GM23248 (cell line): ENCODE data around the gene PNLDC1. TPM values are rescaled to one million over a fixed set of nuclear protein-coding genes. Genes with fewer than 3 reads are reported as not detected.
"Not testable (repeated sequence)": the region's sequence is repeated elsewhere in the genome, so short reads cannot be mapped to it uniquely, and the experiment has no call there.

ENCODE experiments used
- DNase-seq: peaks from one replicate; pipeline ENCODE4 v3.0.0-alpha.2; 2015
- H2AFZ ChIP-seq: fragments of 200-600 bp; sonication (generic); 2 replicates; pipeline ENCODE4 v1.6.1; 2016; ENCODE audit warnings: antibody characterized with exemption
- H3F3A ChIP-seq: fragments of 200-600 bp; sonication (generic); 2 replicates; pipeline ENCODE4 v1.6.1; 2016; ENCODE audit warnings: mild to moderate bottlenecking, antibody characterized with exemption, mixed run types; ENCODE audit not compliant: insufficient read depth
- H3K27ac ChIP-seq: fragments of 200-600 bp; sonication (generic); 2 replicates; pipeline ENCODE4 v1.5.1; 2016; ENCODE audit warnings: mild to moderate bottlenecking
- H3K27me3 ChIP-seq: fragments of 200-600 bp; sonication (generic); replicated peaks from 2 replicates; pipeline ENCODE4 v1.6.1; 2016; ENCODE audit warnings: mild to moderate bottlenecking; ENCODE audit not compliant: insufficient read depth
- H3K36me3 ChIP-seq: fragments of 200-600 bp; sonication (generic); 2 replicates; pipeline ENCODE4 v1.6.1; 2016; ENCODE audit warnings: low read depth, mild to moderate bottlenecking
- H3K4me1 ChIP-seq: fragments of 200-600 bp; sonication (generic); 2 replicates; pipeline ENCODE4 v1.6.1; 2016; ENCODE audit warnings: mild to moderate bottlenecking; ENCODE audit not compliant: insufficient read depth
- H3K4me2 ChIP-seq: fragments of 200-600 bp; sonication (generic); one replicate; pipeline ENCODE4 v1.6.1; 2016; ENCODE audit warnings: mild to moderate bottlenecking; ENCODE audit not compliant: unreplicated experiment
- H3K4me3 ChIP-seq: fragments of 200-600 bp; sonication (generic); 2 replicates; pipeline ENCODE4 v1.5.1; 2016; ENCODE audit warnings: mild to moderate bottlenecking
- H3K79me2 ChIP-seq: fragments of 200-600 bp; sonication (generic); 2 replicates; pipeline ENCODE4 v1.6.1; 2016; ENCODE audit warnings: mild to moderate bottlenecking; ENCODE audit not compliant: insufficient read depth
- H3K9ac ChIP-seq: fragments of 200-600 bp; sonication (generic); 2 replicates; pipeline ENCODE4 v1.6.1; 2016; ENCODE audit warnings: mild to moderate bottlenecking
- H3K9me2 ChIP-seq: fragments of 200-600 bp; sonication (generic); 2 replicates; pipeline ENCODE4 v1.6.1; 2016; ENCODE audit warnings: mixed run types, mild to moderate bottlenecking, moderate library complexity; ENCODE audit not compliant: insufficient read depth
- H3K9me3 ChIP-seq: fragments of 200-600 bp; sonication (generic); one replicate; pipeline ENCODE4 v1.6.1; 2017; ENCODE audit warnings: low read depth
- H4K20me1 ChIP-seq: fragments of 200-600 bp; sonication (generic); 2 replicates; pipeline ENCODE4 v1.6.0; 2016; ENCODE audit not compliant: insufficient read depth
- EZH2 ChIP-seq: fragments of 200-600 bp; sonication (generic); IDR thresholded peaks from 2 replicates; pipeline ENCODE4 v1.6.1; 2018; ENCODE audit warnings: antibody characterized with exemption, mild to moderate bottlenecking; ENCODE audit not compliant: insufficient read depth, poor library complexity, severe bottlenecking
- EZH2phosphoT487 ChIP-seq: fragments of 200-600 bp; sonication (generic); IDR thresholded peaks from 2 replicates; pipeline ENCODE4 v1.6.1; 2018; ENCODE audit warnings: antibody characterized with exemption, moderate library complexity, mild to moderate bottlenecking, low read depth; ENCODE audit not compliant: insufficient read depth
- WGBS, 2 experiments: methylation state at CpG; one replicate each; pipeline ENCODE4 v1.1.6; 2015 to 2017; ENCODE audit warnings: low lambda C conversion rate in 2 of 2, low coverage in 1 of 2; ENCODE audit errors: missing lambda C conversion rate in 2 of 2; 5-methylcytosine and 5-hydroxymethylcytosine counted together
- in situ Hi-C: fragments of 300-500 bp; cut with MboI; formaldehyde crosslinking; loops from 2 replicates; pipeline ENCODE4 v1.15.0; 2020
- polyA plus RNA-seq: library from polyadenylated mRNA; unstranded; fragments of >200 nt; fragmentation: Nextera tagmentation; extraction: Ambion mirVana; gene quantifications from 2 replicates; pipeline ENCODE4 v1.2.1, GENCODE V29; 2016
- total RNA-seq: library from RNA; depleted of rRNA; stranded (reverse); fragments of >200 nt; shearing (Covaris generic); gene quantifications from 2 replicates; pipeline ENCODE4 v1.2.3, GENCODE V29; 2014

The PNLDC1 gene
- total and polyA plus RNA-seq, 2 experiments from 2014 or later = not detected

GRCh38 chr6:159790149-159790955 is 9.7 kb upstream of the PNLDC1 start, which contains the start of gene MRPL18:
MRPL18 (plus strand) TSS chr6:159790467; CDS start chr6:159790588, 121 bp downstream.
- H3K9me3 ChIP-seq = no peaks in the 10 kb centered on the region
- TF ChIP-seq EZH2phosphoT487 = no peak
- TF ChIP-seq EZH2 = no peak
- peaks cover 87% of the 10 kb centered on the region for H3K79me2 ChIP-seq
- in situ Hi-C loops = no loop called here
- WGBS, 2 experiments = 1% methylated on average over 56 of the region's 56 CpGs
- peaks cover 9% of the 10 kb centered on the region; the same call in 1 of the 2 replicates for H4K20me1 ChIP-seq
- H2AFZ ChIP-seq = peak within 1 kb of the TSS; percentile 90
- H3K9ac ChIP-seq = peak within 1 kb of the TSS; percentile 89
- peaks cover 46% of the 10 kb centered on the region for H3K36me3 ChIP-seq
- peak within 1 kb of the TSS; percentile 89 for H3K4me2 ChIP-seq
- H3K9me2 ChIP-seq = no peaks in the 10 kb centered on the region
- peak; percentile 97 for DNase-seq
- H3K27ac ChIP-seq = peak within 1 kb of the TSS; percentile 75
- peak within 1 kb of the TSS; percentile 89 for H3K4me3 ChIP-seq
- no peaks in the 10 kb centered on the region for H3K27me3 ChIP-seq
- 0 out of 2 replicates have a peak, but pooled peaks cover 5% of the 10 kb centered on the region for H3F3A ChIP-seq
- peaks cover 42% of the 10 kb centered on the region for H3K4me1 ChIP-seq

GRCh38 chr6:159790956-159791598 is 9.0 kb upstream of the PNLDC1 start:
- Histone ChIP-seq H3K36me3 (peaks cover 39% of the 10 kb centered on the region), H3K9me3 (no peaks in the 10 kb centered on the region), H2AFZ (peak overlapping the region; percentile 90), H4K20me1 (peaks cover 9% of the 10 kb centered on the region; the same call in 1 of the 2 replicates), H3K4me2 (peak overlapping the region; percentile 88), H3K27me3 (no peaks in the 10 kb centered on the region), H3K27ac (peak overlapping the region; percentile 75), H3K9me2 (no peaks in the 10 kb centered on the region), H3K4me3 (peak overlapping the region; percentile 89), H3K79me2 (peaks cover 87% of the 10 kb centered on the region), H3F3A (no peaks in the 10 kb centered on the region), H3K4me1 (peaks cover 38% of the 10 kb centered on the region), H3K9ac (peak overlapping the region; percentile 84)
- in situ Hi-C loops = no loop called here
- WGBS, 2 experiments = 7% methylated on average over 18 of the region's 18 CpGs
- TF ChIP-seq EZH2phosphoT487 (no peak), EZH2 (no peak)
- peak; percentile 20 for DNase-seq

DNA sequence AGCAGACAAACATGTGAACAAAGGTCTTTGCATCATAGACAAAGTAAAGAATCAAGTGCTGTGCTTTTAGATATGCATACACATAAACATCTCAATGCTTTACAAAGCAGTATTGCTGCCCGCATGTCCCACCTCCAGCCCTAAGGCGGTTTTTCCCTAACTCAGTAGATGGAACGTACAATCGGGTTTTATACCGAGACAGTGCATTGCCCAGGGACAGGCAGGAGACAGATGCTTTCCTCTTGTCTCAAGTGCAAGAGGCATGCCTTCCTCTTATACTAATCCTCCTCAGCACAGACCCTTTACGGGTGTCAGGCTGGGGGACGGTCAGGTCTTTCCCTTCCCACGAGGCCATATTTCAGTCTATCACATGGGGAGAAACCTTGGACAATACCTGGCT is 5.1 kb upstream of the PNLDC1 start:
- WGBS, 2 experiments = 55 to 68% methylated on average over 8 of the region's 8 CpGs
- Histone ChIP-seq H3K4me1 (peaks cover 16% of the 10 kb centered on the region), H3K79me2 (peaks cover 60% of the 10 kb centered on the region), H3K36me3 (peaks cover 44% of the 10 kb centered on the region)
- H3K27ac ChIP-seq, H3K4me3 ChIP-seq, H2AFZ ChIP-seq, H3K4me2 ChIP-seq, H3K9ac ChIP-seq, H3K27me3 ChIP-seq, H3K9me3 ChIP-seq, H4K20me1 ChIP-seq, DNase-seq, H3F3A ChIP-seq, H3K9me2 ChIP-seq, in situ Hi-C loops: not testable (repeated sequence)

- Histone ChIP-seq H3K4me1 (0 out of 2 replicates have a peak, but pooled peaks cover 2% of the 10 kb centered on the region), H3K4me3 (no peak overlapping the region), H3K9me2 (no peaks in the 10 kb centered on the region), H2AFZ (no peak overlapping the region), H4K20me1 (no peaks in the 10 kb centered on the region), H3F3A (no peaks in the 10 kb centered on the region; the same call in 1 of the 2 replicates), H3K27ac (no peak overlapping the region), H3K79me2 (peaks cover 40% of the 10 kb centered on the region), H3K9me3 (no peaks in the 10 kb centered on the region), H3K27me3 (no peaks in the 10 kb centered on the region), H3K9ac (no peak overlapping the region), H3K36me3 (peaks cover 37% of the 10 kb centered on the region), H3K4me2 (no peak overlapping the region)
- 45 to 52% methylated on average over 1 of the region's 1 CpG for WGBS, 2 experiments
- in situ Hi-C loops = no loop called here
- TF ChIP-seq EZH2 (no peak), EZH2phosphoT487 (no peak)
- DNase-seq = no peak
Observed at GRCh38 chr6:159797554-159797953, 2.5 kb upstream of the PNLDC1 start.
